NCI-H82 (cell line): Measurements from ENCODE around the gene OR10D3.
"Not testable (repeated sequence)": the region's sequence is repeated elsewhere in the genome, so short reads cannot be mapped to it uniquely, and the experiment has no call there.

Experiments
- DNase-seq: peaks from one replicate; lab custom pipeline; 2025; lab: John Stamatoyannopoulos, UW

The OR10D3 gene

GRCh38 chr11:124183068-124183467 lies at the start of gene OR10D3:
OR10D3 (plus strand) TSS chr11:124183345; CDS start chr11:124185270, 1,925 bp downstream.
- no peak for DNase-seq

- no peak for DNase-seq
Observed at GRCh38 chr11:124143034-124143433, 40.1 kb upstream of the OR10D3 start.

GRCh38 chr11:124147951-124148350 lies 35.2 kb upstream of the OR10D3 start:
- no peak for DNase-seq

GRCh38 chr11:124150684-124151083 lies 32.5 kb upstream of the OR10D3 start:
- DNase-seq = no peak

GRCh38 chr11:124152770-124153407 lies 30.3 kb upstream of the OR10D3 start:
- no peak for DNase-seq

GRCh38 chr11:124153821-124154220 lies 29.3 kb upstream of the OR10D3 start:
- DNase-seq = no peak

- DNase-seq = no peak
Observed at GRCh38 chr11:124159481-124159880, 23.7 kb upstream of the OR10D3 start.

GRCh38 chr11:124160986-124161385 lies 22.2 kb upstream of the OR10D3 start:
- no peak for DNase-seq

- peak; percentile 22 for DNase-seq
Observed at GRCh38 chr11:124167826-124168231, 15.3 kb upstream of the OR10D3 start.

GRCh38 chr11:124168796-124169195 lies 14.3 kb upstream of the OR10D3 start:
- DNase-seq = no peak

GRCh38 chr11:124170315-124170714 lies 12.8 kb upstream of the OR10D3 start:
- DNase-seq = not testable (repeated sequence)

GRCh38 chr11:124170801-124171586 lies 12.2 kb upstream of the OR10D3 start:
- DNase-seq = no peak

- DNase-seq = peak; percentile 35
Observed at GRCh38 chr11:124172101-124172500, 11.0 kb upstream of the OR10D3 start.

- no peak for DNase-seq
Observed at GRCh38 chr11:124172599-124172998, 10.5 kb upstream of the OR10D3 start.

- peak; percentile 42 for DNase-seq
Observed at GRCh38 chr11:124174001-124174583, 9.1 kb upstream of the OR10D3 start.

GRCh38 chr11:124176925-124177715 lies 6.0 kb upstream of the OR10D3 start:
- DNase-seq = no peak

- DNase-seq = no peak
Observed at GRCh38 chr11:124179310-124179709, 3.8 kb upstream of the OR10D3 start.

GRCh38 chr11:124190298-124191139 lies 7.4 kb downstream of the OR10D3 start:
- peak; percentile 60 for DNase-seq

GRCh38 chr11:124193221-124194010 lies 10.3 kb downstream of the OR10D3 start:
- no peak for DNase-seq
